ENCODE measurements around the gene ANAPC10. TPM values are rescaled to one million over a fixed set of nuclear protein-coding genes. Genes with fewer than 3 reads are reported as not detected.

Gene ANAPC10
- total and polyA plus RNA-seq, 12 donors, result 11.8 to 51.6 (median 19.7) TPM

DNA sequence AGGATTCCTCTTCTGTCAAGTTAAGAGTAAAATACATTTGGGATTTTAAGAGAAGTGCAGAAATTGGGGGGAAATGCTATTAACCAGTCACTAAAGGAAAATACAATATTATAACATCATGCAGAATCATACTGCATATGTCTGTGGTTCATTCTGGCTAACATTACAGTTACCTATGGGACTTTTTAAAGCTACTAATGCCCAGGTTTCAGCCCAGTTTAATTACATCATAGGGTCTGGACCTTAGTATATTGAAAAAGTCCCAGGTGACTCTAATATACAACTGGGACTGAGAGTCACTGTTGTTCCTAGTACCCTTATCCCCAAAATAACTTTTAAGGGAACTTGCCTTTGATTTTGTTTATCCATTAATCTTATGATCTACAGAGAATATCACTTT lies 10.1 kb upstream of the ANAPC10 start:
- Histone ChIP-seq H3K36me3 (replicated peaks in 1 of 2) (peaks cover 0 to 82% of the 10 kb centered on the region in 2 donors), H3K4me1 (replicated peaks in 1 of 2) (peaks cover 0 to 2% of the 10 kb centered on the region in 2 donors), H3K27me3 (no peaks in the 10 kb centered on the region), H3K9me3 (replicated peaks in 1 of 3) (no peaks in the 10 kb centered on the region), H3K27ac (no peak overlapping the region), H3K4me3 (no peak overlapping the region)
- TF ChIP-seq CTCF (IDR thresholded peaks at IDR 0.05) (no peak), POLR2A (IDR thresholded peaks at IDR 0.05) (no peak)
- intact Hi-C loops (cut with DNase I), result no loop called here
- DNase-seq, result no peak

DNA sequence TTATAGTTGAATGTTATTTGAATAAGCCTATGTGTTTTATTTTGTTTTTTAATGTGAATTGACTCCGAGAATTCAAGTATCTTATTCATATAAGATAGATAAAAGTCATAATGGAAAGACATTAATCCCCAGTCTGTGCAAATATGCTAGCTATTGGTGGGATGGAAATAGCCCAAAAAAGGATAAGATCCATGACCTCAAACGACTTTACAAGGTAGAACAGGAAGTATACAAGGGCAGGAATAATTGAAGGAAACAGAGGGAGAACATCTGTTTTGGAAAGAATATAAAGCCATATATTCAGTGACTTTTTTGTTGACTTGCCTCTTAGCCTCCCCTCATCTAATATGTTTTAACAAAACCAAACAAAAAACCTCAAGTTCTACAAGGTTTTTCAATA lies 9.1 kb upstream of the ANAPC10 start:
- 53 to 68% (median 64%) methylated on average over 2 of the region's 2 CpGs for WGBS, 4 donors
- Histone ChIP-seq H3K4me3 (no peak overlapping the region), H3K27ac (no peak overlapping the region), H3K9me3 (replicated peaks in 1 of 3) (no peaks in the 10 kb centered on the region), H3K4me1 (replicated peaks in 1 of 2) (peaks cover 0 to 12% of the 10 kb centered on the region in 2 donors), H3K36me3 (replicated peaks in 1 of 2) (peaks cover 0 to 72% of the 10 kb centered on the region in 2 donors), H3K27me3 (no peaks in the 10 kb centered on the region)
- intact Hi-C loops (cut with DNase I), result no loop called here
- no peak for DNase-seq
- TF ChIP-seq POLR2A (IDR thresholded peaks at IDR 0.05) (no peak), CTCF (IDR thresholded peaks at IDR 0.05) (no peak)

GRCh38 chr4:145103496-145103895 lies 5.5 kb upstream of the ANAPC10 start:
- Histone ChIP-seq H3K36me3 (replicated peaks in 1 of 2) (peaks cover 0 to 37% of the 10 kb centered on the region in 2 donors), H3K27me3 (no peaks in the 10 kb centered on the region), H3K4me1 (replicated peaks in 1 of 2) (peaks cover 10 to 42% of the 10 kb centered on the region in 2 donors), H3K4me3 (no peak overlapping the region), H3K9me3 (replicated peaks in 1 of 3) (no peaks in the 10 kb centered on the region), H3K27ac (no peak overlapping the region)
- TF ChIP-seq POLR2A (IDR thresholded peaks at IDR 0.05) (no peak), CTCF (IDR thresholded peaks at IDR 0.05) (no peak)
- 78 to 89% (median 83%) methylated on average over 3 of the region's 3 CpGs for WGBS, 4 donors
- intact Hi-C loops (cut with DNase I), result no loop called here
- no peak for DNase-seq

DNA sequence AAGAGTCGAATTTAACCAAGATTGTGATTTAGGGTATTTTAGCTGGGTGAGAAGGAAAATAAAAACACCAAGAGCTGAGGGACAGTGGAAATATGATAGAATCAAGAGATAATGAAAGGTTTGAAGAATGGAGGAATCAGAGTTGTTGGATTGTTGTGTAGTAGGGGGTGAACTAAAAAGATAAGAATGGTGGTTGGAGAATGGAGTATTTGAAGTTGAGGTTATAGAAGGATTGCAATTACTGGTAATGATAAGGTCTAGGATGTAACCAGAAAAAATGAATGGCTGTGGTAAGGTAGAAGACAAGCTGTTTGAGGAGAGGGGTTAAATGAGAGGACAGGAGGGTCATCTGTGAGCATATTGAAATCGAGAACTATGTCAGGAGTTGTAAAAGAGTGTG lies 4.6 kb upstream of the ANAPC10 start:
- 79 to 92% (median 86%) methylated on average over 2 of the region's 2 CpGs for WGBS, 4 donors
- TF ChIP-seq POLR2A (IDR thresholded peaks at IDR 0.05) (no peak), CTCF (IDR thresholded peaks at IDR 0.05) (no peak)
- intact Hi-C loops (cut with DNase I), result no loop called here
- Histone ChIP-seq H3K9me3 (replicated peaks in 1 of 3) (no peaks in the 10 kb centered on the region), H3K4me3 (no peak overlapping the region), H3K27ac (no peak overlapping the region), H3K27me3 (no peaks in the 10 kb centered on the region), H3K36me3 (replicated peaks in 1 of 2) (peaks cover 0 to 29% of the 10 kb centered on the region in 2 donors), H3K4me1 (replicated peaks in 1 of 2) (peaks cover 10 to 42% of the 10 kb centered on the region in 2 donors)
- DNase-seq, result no peak
